Heart left ventricle (tissue), 16 donors: ENCODE measurements around the gene SPP2. TPM values are rescaled to one million over a fixed set of nuclear protein-coding genes. Genes with fewer than 3 reads are reported as not detected.

Experiments used
- ATAC-seq, 4 donors: fragments of 200-7000 bp; cut with Tn5 transposase; one replicate each; pipeline ENCODE4 v1.9.1; 2020 to 2022; ENCODE audit warnings: moderate library complexity in 4 of 4, mild to moderate bottlenecking in 3 of 4, moderate number of reproducible peaks in 1 of 4
- DNase-seq, 5 donors: peaks; one replicate each; pipeline ENCODE4 v3.0.0-alpha.2; 2020
- H3K27ac ChIP-seq, 12 donors: fragments of 200-600 bp; sonication (generic) in 4 of 12; one replicate each; pipeline versions ENCODE4 v1.5.0 to v1.8.0; 2016 to 2022; ENCODE audit warnings: mild to moderate bottlenecking in 2 of 12
- H3K27me3 ChIP-seq, 9 donors: fragments of 200-600 bp; sonication (generic) in 2 of 9; one replicate each; pipeline versions ENCODE4 v1.5.1 to v1.8.0; 2016 to 2022; ENCODE audit warnings: mild to moderate bottlenecking in 3 of 9
- H3K36me3 ChIP-seq, 9 donors: fragments of 200-600 bp; sonication (generic) in 2 of 9; one replicate each; pipeline versions ENCODE4 v1.5.0 to v1.8.0; 2018 to 2022; ENCODE audit warnings: mild to moderate bottlenecking in 2 of 9
- H3K4me1 ChIP-seq, 12 donors: fragments of 200-600 bp; sonication (generic) in 4 of 12; one replicate each; pipeline versions ENCODE4 v1.5.0 to v1.8.0; 2016 to 2022; ENCODE audit warnings: mild to moderate bottlenecking in 3 of 12
- H3K4me3 ChIP-seq, 12 donors: fragments of 200-600 bp; sonication (generic) in 4 of 12; one replicate each; pipeline versions ENCODE4 v1.5.0 to v1.8.0; 2017 to 2022; ENCODE audit warnings: mild to moderate bottlenecking in 9 of 12, moderate library complexity in 4 of 12
- H3K9me3 ChIP-seq, 12 donors: fragments of 200-600 bp; sonication (generic) in 4 of 12; one replicate each; pipeline versions ENCODE4 v1.5.0 to v1.8.0; 2016 to 2022; ENCODE audit warnings: mild to moderate bottlenecking in 1 of 12
- POLR2A ChIP-seq, 2 donors: fragments of 450-650 bp; IDR thresholded peaks; one replicate each; pipeline ENCODE4 v1.6.1; 2017; ENCODE audit warnings: antibody characterized with exemption in 2 of 2, mild to moderate bottlenecking in 2 of 2, moderate library complexity in 2 of 2
- WGBS, 4 donors: extraction: QIAGEN DNeasy Blood & Tissue Kit in 2 of 4; methylation state at CpG; one replicate each; pipeline versions ENCODE4 v1.1.5 to v1.1.7; 2013 to 2018; 5-methylcytosine and 5-hydroxymethylcytosine counted together
- intact Hi-C, 10 donors: fragments of 100-400 bp; cut with DNase I; formaldehyde crosslinking; loops; one replicate each; pipeline versions ENCODE4 v1.11.1 to v1.14.2; 2022
- polyA plus RNA-seq, 2 donors: library from polyadenylated mRNA; stranded (reverse); fragments of 200-250 nt; gene quantifications; one replicate each; pipeline ENCODE4 v1.2.3, GENCODE V29; 2013
- total RNA-seq, 9 donors: library from RNA; depleted of rRNA in 2 of 9; stranded (reverse); fragments of >200 nt in 2 of 9; fragmentation: NEBNext Ultra II Directional in 3 of 9; extraction: Animal tissue kit (Norgen Biotek cat#: 25700) in 3 of 9; gene quantifications; one replicate each; pipeline versions ENCODE4 v1.1.0 to v1.2.4, GENCODE V29; 2016 to 2023
- TF ChIP-seq, protein P1 (sequence below), 12 donors: fragments of 200-600 bp; sonication (generic) in 4 of 12; IDR thresholded peaks; one replicate each; pipeline versions ENCODE4 v1.5.0 to v1.8.0; 2018 to 2022; ENCODE audit warnings: antibody characterized with exemption in 12 of 12, mild to moderate bottlenecking in 5 of 12
- donor health status: ischemic (EF 13 %, LVEDD 7.1; RV severe dilation, severe dysfunction).
- donor health status: healthy with polysubstance abuse.
- donor health status: DM: no; HTN: yes; CAD: no.
- donor health status: DM: no; HTN: no; CAD: no.
- donor health status: ischemic (EF 25% LVEDD 6.9; RV normal size, moderate dysfunction).
- donor health status: ischemic (EF 25% LVEDD 5.7; RV mildly dilated, moderate dysfunction).
- donor health status: healthy.
- donor health status: DM: yes; HTN: yes; CAD: no.
- donor health status: ischemic (EF 35%, LVEDD 5.7; RV mildly dilated, moderate dysfunction).
- donor health status: nonischemic (EF 11% LVEDD 7.7; RV severe dilation, severe dysfunction).
- donor health status: DM: yes; HTN: yes; CAD: no.
- donor health status: PGD.
- donor health status: ischemic (EF 29% LVEDD 5.4; RV normal size, mild dysfunction).
- donor health status: nonischemic (EF 23%, LVEDD 6.1; RV moderate dilation, normal function).

The SPP2 gene
- total and polyA plus RNA-seq, 11 donors, result not detected

DNA sequence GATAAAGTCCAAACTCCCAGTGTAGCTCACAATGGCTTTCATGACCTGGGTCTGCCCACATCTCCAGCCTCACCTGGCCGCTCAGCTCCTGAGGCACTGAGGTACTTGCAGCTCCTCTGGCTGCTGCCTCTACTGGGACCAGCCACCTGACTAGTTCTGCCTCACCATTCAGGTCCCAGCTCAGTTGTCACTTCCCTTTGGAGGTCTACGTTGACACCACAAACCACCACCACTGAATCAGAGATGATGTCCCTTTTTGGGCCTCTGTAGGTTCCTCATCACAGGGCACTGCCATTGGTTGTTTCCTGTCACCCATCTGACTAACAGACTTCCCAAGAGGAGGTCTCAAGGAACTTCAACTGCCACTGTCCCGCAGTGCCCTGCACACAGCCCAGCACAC, 21.2 kb downstream of the SPP2 start:
- H3K27ac ChIP-seq, result no peak overlapping the region
- TF ChIP-seq, protein P1, sequence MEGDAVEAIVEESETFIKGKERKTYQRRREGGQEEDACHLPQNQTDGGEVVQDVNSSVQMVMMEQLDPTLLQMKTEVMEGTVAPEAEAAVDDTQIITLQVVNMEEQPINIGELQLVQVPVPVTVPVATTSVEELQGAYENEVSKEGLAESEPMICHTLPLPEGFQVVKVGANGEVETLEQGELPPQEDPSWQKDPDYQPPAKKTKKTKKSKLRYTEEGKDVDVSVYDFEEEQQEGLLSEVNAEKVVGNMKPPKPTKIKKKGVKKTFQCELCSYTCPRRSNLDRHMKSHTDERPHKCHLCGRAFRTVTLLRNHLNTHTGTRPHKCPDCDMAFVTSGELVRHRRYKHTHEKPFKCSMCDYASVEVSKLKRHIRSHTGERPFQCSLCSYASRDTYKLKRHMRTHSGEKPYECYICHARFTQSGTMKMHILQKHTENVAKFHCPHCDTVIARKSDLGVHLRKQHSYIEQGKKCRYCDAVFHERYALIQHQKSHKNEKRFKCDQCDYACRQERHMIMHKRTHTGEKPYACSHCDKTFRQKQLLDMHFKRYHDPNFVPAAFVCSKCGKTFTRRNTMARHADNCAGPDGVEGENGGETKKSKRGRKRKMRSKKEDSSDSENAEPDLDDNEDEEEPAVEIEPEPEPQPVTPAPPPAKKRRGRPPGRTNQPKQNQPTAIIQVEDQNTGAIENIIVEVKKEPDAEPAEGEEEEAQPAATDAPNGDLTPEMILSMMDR (IDR thresholded peaks at IDR 0.05), result no peak
- TF ChIP-seq POLR2A (IDR thresholded peaks at IDR 0.05), result no peak
- intact Hi-C loops, result no loop called here
- ATAC-seq (no peak), DNase-seq (no peak)
- H3K4me1 ChIP-seq, result no peaks in the 10 kb centered on the region
- no peak overlapping the region for H3K4me3 ChIP-seq
- WGBS, 4 donors, result 79 to 86% (median 83%) methylated on average over 3 of the region's 3 CpGs
- H3K27me3 ChIP-seq, result peaks cover 0 to 13% (median 0%) of the 10 kb centered on the region in 9 donors
- no peaks in the 10 kb centered on the region for H3K36me3 ChIP-seq
- peaks cover 0 to 11% (median 0%) of the 10 kb centered on the region in 12 donors for H3K9me3 ChIP-seq

DNA sequence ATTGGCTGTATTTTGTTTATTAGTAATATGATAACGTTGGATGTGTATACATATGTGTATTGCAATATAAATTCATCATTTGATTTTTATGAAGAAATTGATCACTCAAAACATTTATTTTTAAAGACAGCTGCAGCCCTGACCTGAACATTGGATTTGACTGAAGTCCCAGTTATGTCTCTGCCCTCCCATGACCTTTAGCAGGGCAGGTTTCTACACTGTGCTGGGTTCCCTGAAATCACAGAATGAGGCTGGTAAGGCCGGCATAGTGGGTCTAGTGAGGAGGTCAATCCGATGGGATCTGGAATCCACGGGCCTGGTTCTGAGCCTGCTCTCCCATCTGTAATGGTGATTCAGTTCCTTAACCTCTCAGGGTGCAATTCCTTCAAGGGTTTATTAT, 22.0 kb downstream of the SPP2 start:
- H3K27me3 ChIP-seq, result peaks cover 0 to 18% (median 0%) of the 10 kb centered on the region in 9 donors
- 84 to 91% (median 86%) methylated on average over 4 of the region's 4 CpGs for WGBS, 4 donors
- H3K4me1 ChIP-seq, result no peaks in the 10 kb centered on the region
- ATAC-seq (no peak), DNase-seq (no peak)
- H3K36me3 ChIP-seq, result no peaks in the 10 kb centered on the region
- TF ChIP-seq, protein P1 (IDR thresholded peaks at IDR 0.05), result no peak
- TF ChIP-seq POLR2A (IDR thresholded peaks at IDR 0.05), result no peak
- no peak overlapping the region for H3K4me3 ChIP-seq
- no peak overlapping the region for H3K27ac ChIP-seq
- intact Hi-C loops, result no loop called here
- H3K9me3 ChIP-seq, result peaks cover 0 to 11% (median 0%) of the 10 kb centered on the region in 12 donors

DNA sequence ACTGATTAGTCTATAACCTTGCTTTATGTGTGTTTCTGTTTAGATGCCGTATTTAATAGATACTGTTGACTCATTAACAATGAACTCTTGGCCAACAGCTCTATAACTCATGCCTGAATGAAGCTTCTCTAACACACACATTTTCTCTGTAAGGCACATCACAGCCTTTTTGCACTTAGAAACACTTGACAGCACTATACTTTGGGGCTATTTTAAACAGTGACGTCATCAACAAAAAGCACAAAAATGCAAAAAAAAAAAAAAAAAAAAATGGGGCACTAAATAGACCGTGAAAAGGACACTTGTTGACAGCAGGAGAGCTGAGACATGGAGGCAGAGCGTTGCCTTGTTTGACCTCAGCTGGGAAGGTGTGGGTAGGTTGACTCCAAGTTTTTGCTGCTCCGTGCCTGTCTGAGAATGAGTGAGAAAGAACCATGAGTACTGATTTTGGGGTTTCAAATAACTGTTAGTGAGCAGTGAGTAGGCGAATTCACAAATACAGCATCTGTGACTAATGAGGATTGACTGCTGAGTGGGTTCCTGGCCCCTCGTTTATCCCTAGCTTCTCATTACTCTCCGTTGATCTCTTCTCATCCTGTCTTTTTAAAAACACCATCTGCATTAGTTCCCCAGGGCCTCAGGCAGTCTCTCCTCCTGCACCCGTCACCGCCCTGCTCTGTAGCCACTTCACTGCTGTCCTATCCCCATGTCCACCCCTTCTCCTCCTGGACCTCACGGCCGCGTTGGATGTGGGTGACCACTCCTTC, 24.4 kb downstream of the SPP2 start:
- no peak for ATAC-seq
- Histone ChIP-seq H3K27me3 (peaks cover 0 to 26% (median 0%) of the 10 kb centered on the region in 9 donors), H3K27ac (no peak overlapping the region), H3K4me1 (no peaks in the 10 kb centered on the region), H3K4me3 (no peak overlapping the region), H3K9me3 (no peaks in the 10 kb centered on the region), H3K36me3 (no peaks in the 10 kb centered on the region)
- no peak for DNase-seq
- 63 to 71% (median 67%) methylated on average over 13 of the region's 13 CpGs for WGBS, 4 donors
- no peak for TF ChIP-seq POLR2A (IDR thresholded peaks at IDR 0.05)
- TF ChIP-seq, protein P1 (IDR thresholded peaks at IDR 0.05), result no peak
- intact Hi-C loops, result no loop called here

DNA sequence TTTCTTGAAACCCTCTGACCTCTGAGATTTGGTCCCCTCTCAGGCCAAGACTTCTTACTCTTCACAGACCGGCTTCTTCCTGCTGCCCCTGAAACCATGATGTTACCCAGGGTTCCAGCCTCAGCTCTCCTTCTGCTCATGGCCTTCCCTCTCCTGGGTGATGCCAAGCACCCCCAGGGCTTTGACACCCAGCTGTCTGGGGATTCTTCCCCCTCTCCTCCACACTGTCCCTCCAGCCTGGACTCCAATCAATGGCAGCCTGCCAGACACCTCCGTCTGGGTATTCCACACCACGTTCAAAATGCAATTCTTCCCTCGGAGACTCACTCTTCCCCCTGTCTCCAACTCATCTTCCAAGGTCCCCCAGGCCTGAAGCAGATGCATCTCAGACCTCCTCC, 25.0 kb downstream of the SPP2 start:
- intact Hi-C loops, result no loop called here
- no peak for ATAC-seq
- 67 to 71% (median 70%) methylated on average over 4 of the region's 4 CpGs for WGBS, 4 donors

More for the DNA sequence above, 25.0 kb downstream of the SPP2 start:
- TF ChIP-seq POLR2A (IDR thresholded peaks at IDR 0.05), result no peak
- TF ChIP-seq, protein P1 (IDR thresholded peaks at IDR 0.05), result no peak
- no peaks in the 10 kb centered on the region for H3K4me1 ChIP-seq
- H3K27ac ChIP-seq, result no peak overlapping the region
- no peak for DNase-seq
- H3K4me3 ChIP-seq, result no peak overlapping the region
- no peaks in the 10 kb centered on the region for H3K36me3 ChIP-seq
- peaks cover 0 to 26% (median 0%) of the 10 kb centered on the region in 9 donors for H3K27me3 ChIP-seq
- no peaks in the 10 kb centered on the region for H3K9me3 ChIP-seq
